GM21786 (cell line): Measurements from ENCODE around the gene ETS2.
A peak's percentile ranks its signal among the peaks of the same experiment; 100 is the strongest.
"Not testable (repeated sequence)": the region's sequence is repeated elsewhere in the genome, so short reads cannot be mapped to it uniquely, and the experiment has no call there.

Experiments used
- ATAC-seq: cut with Tn5 transposase; IDR thresholded peaks from one replicate; pipeline ENCODE4 v1.9.1; 2021; ENCODE audit not compliant: unreplicated experiment

Gene ETS2

DNA sequence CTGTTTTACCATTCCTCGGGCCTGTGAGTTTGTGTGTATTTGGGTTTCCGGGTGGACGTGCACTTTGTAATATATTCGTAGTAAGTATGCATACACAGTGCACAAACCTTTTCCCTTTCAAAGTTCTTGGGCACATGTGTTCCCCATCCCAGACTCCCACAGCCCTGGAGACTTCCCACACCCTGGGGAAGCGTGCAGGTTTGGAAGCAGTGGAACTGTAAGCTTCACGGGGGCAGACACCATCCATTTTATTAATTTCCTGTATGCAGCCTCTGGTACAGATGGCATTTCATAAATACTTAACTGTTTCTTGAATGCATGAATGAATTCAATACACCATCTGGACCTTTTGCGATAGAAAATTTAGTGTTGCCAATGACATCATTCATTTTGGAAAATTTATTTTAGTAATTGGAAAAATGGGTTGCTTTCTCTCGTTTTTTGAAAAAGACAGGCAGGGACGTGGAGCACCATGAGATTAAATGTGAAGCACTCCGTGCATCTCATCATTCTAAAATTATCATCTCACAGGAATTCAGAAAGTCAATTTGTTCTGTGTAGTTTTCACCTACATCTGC is 10.8 kb downstream of the ETS2 start:
- ATAC-seq: no peak

DNA sequence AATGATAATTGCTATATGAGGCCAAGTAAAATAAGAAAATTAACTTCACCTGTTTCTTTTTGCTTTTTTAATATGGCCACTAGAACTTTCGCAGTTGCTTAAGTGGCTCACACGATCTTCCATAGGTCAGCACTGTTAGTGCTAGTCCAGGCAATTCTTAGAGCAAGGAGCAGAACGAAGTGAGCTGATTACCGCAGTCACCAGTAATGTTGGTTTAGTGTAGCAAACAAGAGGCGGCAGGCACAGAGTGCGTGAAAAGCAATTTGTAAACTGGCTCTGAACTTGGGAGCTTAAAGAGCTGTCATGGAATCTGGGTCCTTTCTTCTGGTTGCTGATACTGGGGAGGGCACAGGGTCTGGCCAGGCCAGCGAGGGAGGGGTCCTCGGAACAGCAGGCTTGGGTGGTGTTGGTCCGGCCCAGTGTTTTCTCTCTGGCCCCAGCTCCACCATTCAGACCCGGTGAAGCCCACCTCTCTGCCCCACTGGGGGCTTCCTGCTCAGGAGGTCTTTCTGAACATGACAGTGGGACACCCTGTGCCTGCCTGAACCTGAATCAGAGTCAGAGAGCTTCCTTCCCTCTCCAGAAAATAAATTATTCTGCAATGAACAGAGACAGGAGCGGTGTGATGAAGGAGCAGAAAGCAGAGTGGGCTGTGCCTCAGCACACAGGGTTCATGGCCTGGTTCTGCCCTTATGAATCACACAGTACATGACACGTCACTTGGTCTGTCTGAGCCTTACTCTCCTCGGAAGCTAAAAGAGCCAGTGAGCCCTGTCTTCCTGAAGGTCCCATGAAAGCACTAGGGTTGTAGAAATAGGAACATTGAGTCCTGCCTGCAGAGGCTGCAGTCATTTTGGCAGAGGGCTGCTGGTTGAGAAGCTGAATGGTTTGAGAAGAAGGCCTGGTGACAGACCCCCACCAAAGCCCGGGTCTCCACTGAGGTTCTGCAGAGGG is 11.9 kb downstream of the ETS2 start:
- ATAC-seq: no peak

DNA sequence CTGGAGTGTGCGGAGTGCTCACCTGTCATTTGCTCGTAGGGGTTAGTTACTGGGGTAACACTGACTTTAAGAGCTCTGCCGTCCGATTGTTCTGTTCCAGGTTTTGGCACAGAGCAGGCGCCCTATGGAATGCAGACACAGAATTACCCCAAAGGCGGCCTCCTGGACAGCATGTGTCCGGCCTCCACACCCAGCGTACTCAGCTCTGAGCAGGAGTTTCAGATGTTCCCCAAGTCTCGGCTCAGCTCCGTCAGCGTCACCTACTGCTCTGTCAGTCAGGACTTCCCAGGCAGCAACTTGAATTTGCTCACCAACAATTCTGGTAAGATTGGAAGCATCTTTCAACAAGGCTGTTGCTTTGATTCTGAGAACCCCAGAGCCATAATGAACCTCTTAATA is 12.6 kb downstream of the ETS2 start:
- no peak for ATAC-seq

DNA sequence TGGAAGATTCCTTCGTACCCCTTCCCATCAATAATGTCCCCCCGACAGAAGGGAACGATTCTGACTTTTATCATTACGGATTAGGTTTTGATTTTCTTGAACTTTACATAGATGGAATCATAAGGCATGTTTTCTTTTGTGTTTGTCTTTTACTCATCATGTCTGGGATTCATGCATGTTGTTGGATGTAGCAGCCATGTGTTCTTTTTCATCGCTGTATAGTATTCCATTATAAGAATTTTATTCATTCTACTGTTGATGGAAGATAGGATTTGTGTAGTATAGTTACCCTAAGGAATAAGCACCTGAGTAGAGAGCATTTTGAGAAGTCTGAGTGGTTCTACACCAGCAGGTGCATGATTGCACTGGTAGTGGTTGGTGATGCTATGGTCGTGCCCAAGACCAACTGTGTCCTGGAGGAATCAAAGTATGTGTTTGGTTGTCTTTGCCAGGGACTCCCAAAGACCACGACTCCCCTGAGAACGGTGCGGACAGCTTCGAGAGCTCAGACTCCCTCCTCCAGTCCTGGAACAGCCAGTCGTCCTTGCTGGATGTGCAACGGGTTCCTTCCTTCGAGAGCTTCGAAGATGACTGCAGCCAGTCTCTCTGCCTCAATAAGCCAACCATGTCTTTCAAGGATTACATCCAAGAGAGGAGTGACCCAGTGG is 13.5 kb downstream of the ETS2 start:
- no peak for ATAC-seq

DNA sequence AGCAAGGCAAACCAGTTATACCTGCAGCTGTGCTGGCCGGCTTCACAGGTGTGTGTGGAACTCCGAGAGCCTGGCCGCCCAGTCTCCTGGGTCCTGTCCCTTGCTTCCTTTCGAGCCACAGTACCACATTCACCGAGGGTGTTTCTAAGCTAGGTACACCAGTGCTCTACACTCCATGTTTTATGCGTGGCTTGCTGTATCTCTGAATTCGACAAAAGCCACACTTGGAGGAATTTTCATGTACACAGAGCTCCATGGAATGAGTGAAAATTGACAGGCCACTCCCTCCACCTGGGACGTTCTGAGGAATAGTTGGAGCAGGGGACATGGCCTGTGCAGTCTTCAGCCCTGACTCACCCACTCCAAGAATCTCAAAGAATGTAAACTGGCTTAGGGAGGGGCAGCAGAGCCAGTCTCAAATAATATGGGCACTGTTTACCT is 14.0 kb downstream of the ETS2 start:
- ATAC-seq: no peak

DNA sequence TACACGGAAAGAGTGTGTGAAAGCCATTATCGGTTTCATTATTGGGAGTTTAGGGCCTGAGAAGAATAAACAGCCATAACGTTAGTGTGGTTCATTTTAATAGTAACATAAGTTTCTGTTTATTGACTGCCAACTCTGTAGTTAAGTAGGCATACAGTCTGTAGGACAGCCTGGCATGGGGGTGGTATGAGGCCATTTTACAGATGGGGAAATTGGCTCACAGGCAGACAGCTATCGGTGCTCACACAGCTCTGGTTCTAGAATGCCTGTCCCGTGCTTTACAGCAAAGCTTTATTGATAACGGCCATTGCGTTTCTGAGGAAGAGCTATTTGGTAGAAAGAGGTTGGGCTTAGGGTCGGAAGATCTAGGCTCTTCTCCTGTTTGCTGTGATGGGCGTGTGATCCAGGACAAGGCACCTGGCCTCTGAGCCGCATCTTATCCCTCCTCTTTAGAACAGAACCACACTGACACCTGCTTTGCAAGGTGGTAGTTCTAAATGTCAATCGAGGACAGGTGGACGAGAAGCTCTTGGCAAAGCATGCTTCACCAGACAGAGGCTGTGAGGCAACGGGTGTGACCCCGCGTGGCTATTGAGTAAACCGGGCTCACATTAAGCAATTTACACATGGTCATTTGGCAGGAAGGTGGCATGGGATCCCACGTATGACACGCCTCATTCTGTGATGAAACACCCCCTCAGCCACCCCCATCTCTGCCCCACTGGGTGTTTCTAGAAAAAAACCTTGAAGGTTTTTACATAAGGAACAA is 14.9 kb downstream of the ETS2 start:
- no peak for ATAC-seq

DNA sequence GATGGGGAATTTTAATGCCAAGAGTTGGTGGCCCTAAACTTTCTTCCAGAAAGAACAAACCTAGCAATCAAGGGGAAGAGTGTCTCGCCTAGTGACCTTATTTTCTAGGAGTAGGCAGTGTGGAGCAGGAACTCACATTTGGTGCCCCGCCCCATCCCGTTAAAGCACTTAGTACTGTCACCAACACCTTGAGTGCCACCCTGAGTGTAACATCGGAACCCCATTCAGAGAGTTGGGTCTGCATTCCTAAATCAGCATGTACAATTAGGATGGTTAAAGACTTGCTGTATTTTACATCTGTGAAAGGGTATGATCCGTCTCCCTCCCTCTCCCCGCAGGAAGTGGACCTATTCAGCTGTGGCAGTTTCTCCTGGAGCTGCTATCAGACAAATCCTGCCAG is 15.5 kb downstream of the ETS2 start:
- no peak for ATAC-seq

DNA sequence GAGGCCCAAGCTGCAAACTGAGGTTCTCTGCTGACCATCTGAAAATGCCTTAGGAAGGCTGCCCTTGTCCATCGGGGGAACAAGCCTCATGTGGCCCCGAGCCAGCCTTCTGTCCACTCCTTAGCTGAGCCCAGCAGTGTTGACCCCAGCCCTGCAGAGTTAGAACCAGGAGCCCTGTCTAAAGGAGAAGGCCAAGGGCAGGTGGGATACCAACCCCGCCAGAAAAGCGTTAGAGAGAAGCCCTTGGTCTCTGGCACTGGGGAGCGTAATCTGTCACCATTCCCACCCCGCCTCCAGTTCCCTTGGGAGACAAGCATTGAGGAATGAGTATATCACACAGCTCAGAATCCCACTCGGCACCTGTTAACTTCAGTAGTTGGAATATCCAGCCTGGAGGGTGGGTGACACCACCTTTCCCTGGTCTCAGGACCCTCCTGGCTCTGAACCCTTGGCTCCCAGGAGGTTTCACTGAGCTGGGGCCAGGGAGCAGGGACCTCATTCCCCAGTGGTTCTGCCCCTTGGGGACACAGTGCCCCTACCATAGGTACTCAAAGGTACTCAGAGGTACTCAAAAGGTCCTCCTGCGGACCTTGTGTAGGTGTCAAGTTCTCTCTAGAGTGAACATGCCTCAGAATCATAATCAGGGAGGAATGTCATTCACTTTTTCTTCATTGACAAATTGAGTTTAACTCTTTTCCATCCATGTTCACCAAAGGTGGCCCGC is 16.4 kb downstream of the ETS2 start:
- ATAC-seq: no peak

DNA sequence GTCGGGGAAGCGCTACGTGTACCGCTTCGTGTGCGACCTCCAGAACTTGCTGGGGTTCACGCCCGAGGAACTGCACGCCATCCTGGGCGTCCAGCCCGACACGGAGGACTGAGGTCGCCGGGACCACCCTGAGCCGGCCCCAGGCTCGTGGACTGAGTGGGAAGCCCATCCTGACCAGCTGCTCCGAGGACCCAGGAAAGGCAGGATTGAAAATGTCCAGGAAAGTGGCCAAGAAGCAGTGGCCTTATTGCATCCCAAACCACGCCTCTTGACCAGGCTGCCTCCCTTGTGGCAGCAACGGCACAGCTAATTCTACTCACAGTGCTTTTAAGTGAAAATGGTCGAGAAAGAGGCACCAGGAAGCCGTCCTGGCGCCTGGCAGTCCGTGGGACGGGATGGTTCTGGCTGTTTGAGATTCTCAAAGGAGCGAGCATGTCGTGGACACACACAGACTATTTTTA is 17.1 kb downstream of the ETS2 start:
- no peak for ATAC-seq

DNA sequence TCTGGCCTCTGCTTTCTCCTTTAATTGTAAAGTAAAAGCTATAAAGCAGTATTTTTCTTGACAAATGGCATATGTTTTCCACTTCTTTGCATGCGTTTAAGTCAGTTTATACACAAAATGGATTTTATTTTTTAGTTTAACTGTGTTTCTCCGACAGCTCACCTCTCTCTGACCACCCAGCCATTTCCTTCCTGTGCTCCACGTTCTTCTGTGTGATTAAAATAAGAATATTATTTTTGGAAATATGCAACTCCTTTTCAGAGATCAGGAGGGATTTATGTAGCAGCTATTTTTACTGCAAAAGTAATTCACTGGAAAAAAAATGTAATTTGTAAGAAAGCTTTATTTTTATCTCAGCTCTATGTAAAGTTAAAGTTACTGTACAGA is 18.0 kb downstream of the ETS2 start:
- no peak for ATAC-seq

DNA sequence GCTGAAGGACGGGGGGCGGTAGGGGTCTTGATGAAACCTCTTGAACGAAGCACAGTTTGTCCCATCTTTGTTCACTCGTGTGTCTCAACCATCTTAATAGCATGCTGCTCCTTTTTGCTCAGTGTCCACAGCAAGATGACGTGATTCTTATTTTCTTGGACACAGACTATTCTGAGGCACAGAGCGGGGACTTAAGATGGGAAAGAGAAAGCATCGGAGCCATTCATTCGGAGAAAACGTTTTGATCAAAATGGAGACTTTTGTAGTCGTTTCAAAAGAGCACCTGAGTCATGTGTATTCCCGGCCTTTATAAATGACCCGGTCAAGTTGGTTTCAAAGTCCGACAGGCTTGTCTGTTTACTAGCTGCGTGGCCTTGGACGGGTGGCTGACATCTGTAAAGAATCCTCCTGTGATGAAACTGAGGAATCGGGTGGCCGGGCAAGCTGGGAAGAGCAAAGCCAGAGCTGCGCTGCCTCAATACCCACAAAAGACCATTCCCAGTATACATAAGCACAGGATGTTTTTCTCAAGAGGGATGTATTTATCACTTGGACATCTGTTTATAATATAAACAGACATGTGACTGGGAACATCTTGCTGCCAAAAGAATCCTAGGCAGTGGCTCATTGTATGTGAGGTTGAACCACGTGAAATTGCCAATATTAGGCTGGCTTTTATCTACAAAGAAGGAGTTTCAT is 18.5 kb downstream of the ETS2 start:
- ATAC-seq: no peak

DNA sequence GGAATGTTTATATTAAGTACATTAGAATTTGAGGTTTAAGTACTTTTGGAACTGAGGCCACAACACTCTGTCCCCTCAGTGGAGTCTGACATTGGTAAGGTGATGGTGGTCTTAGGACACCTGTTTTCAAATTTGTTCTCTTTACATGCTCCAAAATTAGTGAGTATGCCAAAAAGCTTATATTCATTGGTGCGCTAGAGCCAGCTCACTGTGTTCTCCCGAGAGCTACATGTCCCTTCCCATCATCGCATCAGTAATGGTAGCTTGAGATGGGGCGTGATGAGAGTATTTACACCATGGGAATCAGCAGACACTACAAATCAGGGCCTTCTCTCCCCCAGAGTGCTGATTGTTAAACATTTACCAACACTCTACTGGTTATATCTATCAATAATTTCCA is 19.5 kb downstream of the ETS2 start:
- ATAC-seq: no peak

DNA sequence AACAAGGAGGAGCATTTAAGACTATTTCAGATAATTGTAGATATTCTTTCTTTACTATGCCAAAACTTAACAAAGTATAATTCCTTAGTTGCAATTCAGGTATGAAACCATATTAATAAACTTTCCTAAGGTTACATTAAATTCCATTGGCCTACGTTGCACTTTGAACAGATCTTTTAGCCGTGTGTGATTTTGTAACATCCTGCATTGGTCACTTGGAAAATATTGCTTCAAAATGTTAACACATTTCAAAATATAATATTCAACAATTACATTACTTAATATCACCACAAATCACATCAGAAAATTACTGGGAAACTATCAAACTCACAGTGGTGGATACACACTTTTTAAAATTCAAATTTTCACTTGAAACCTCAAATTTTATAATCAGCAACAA is 20.2 kb downstream of the ETS2 start:
- no peak for ATAC-seq

DNA sequence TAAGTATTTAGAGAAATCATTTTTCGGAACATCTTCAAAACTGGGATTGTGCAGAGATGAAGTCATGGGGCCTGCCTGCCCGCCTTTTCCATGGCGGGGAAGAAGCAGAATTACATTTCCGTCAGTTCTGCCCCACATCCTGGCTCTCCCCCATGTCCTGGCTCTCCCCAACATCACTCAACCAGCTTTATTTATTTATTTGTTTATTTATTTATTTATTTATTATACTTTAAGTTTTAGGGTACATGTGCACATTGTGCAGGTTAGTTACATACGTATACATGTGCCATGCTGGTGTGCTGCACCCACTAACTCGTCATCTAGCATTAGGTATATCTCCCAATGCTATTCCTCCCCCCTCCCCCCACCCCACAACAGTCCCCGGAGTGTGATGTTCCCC is 22.4 kb downstream of the ETS2 start:
- ATAC-seq: not testable (repeated sequence)

DNA sequence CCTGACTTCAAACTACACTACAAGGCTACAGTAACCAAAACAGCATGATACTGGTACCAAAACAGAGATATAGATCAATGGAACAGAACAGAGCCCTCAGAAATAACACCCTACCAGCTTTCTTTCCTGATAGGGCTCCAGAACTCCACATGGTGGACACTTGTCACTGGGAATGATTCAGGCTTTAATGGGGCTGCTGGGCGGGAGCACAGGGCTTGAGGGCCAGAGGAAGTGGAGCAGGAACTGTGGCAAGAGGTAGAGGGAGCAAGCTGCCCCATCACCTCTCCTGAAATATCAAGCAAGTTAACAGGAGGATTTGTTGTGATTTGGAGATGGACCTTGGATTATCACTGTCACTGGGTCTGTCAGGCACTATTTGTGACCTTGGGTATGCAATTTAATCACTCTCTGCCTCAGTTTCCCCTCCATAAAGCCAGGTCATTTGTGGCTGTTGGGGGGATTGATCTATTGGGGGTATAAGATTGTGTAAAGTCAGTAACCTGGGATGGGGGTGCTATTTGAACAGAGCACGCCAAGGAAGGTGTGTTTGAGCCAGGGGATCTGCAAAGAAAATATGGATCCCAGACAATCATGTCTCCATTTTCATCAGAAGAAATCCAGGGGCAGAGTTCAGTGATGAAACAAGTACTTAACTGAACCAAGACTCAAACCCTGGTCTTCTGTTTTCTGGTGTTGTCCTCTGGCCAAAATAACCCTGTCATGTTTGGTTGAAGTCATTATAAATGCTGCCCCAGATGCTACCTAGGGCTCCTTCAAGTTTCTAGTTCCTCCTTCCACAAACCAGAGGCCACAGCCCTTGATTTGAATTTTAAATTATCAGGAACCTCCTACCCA is 25.2 kb downstream of the ETS2 start:
- ATAC-seq: peak; percentile 75

DNA sequence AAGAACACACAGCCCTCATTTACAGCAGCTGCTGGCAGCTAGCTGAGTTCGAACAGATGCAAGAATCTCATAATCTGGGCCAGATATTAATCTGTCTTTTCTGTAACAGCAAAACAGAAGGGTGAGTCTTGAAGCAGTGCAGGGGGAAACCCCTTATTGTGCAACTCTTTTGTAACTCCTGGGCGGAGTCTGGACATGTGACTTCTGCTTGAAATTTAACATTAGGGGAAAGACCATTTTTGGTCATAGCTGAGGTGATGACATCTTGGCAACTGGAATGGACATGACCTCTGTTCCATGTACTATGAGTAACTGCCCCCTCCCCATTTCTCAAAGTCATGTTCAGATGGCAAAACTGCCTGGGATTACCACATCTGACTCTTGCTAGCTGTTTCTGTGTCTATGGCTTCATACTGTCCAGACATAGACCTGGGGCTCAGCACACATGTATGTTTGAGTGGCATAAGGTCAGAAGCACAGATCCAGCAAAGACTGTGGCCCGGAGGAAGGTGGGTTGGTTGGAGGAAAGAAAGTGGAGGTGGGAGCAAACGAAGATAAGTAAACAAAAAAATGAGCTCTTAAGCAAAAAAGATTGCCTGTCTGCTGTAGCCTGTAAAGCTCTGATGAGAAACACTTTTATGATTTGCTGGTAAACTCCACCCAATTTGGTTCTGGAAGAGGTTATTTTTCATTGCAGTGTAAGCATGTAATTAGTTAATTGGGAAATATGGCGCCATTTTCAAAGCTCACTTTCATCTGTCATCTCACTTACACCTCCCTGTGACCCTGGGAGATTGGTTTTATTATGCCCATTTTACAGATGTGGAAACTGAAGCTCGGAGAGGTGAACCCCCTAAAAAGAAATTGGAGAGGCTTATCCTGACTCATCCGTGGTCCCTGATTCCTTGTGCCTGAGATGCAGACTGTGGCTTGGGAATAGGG is 26.1 kb downstream of the ETS2 start:
- peak; percentile 90 for ATAC-seq

DNA sequence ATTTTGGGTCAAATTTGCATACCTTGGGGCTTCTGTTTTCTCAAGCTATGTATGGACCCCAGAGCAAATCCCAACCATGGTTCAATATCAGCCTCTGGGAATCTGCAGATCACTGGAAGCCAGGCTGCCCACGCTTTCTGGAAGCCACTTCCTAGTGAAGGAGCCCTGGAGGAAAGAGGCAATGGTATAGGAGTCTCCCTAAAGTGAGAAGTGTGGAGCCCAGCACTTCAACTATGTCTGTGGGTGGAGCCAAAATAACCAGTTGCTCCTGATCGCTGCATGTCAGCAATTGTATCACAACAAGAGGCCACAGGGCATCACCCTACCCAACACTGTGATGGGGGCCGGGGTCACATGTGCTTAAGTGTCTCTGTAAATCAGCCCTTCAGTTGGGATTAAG is 26.9 kb downstream of the ETS2 start:
- no peak for ATAC-seq

DNA sequence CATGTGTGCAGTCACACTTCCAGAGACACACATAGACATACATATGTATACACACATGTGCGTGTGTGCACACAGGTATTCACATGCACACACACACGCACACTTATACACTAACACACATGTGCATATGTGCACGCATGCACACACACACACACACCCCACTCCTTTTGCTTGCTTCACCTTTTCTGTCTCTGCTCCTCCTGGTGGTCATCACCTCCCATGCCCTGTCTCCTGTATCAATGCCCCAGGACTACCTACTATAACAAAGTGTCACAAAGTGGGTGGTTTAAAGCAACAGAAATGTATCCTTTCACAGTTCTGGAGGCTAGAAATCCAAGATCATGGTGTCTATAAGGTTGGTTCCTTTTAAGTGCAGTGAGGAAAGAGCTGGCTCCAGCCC is 27.4 kb downstream of the ETS2 start:
- no peak for ATAC-seq
